IMR-90 (cell line): Measurements from ENCODE around the gene URI1. TPM values are rescaled to one million over a fixed set of nuclear protein-coding genes. Genes with fewer than 3 reads are reported as not detected.

Experiments used
- ATAC-seq: fragments of 200-7000 bp; cut with Tn5 transposase; 2 replicates; pipeline ENCODE4 v1.9.1; 2020; ENCODE audit warnings: low read depth, mild to moderate bottlenecking, moderate library complexity
- BruUV-seq: library from RNA; stranded (reverse); fragments of 400-500 nt; replicated peaks from 2 replicates; lab custom pipeline; 2021; lab: Mats Ljungman, UMichigan
- CTCF ChIA-PET: fragments of 300-600 bp; formaldehyde crosslinking; extraction: SDS; loops from one replicate; lab custom pipeline; 2021; ENCODE audit warnings: antibody characterized with exemption; lab: Yijun Ruan, JAX
- POLR2A ChIA-PET: fragments of 300-600 bp; sonication (Branson Sonifier 250); formaldehyde crosslinking; loops from one replicate; lab custom pipeline; 2022; ENCODE audit warnings: antibody characterized with exemption; ENCODE audit not compliant: unreplicated experiment; lab: Charles Lee
- DNase-seq: peaks from one replicate; pipeline ENCODE4 v3.0.0; 2013
- H2AFZ ChIP-seq: replicated peaks from 2 replicates; pipeline ENCODE3; 2013; ENCODE audit warnings: low read length, mild to moderate bottlenecking; ENCODE audit not compliant: poor library complexity
- H2AK5ac ChIP-seq: 2 replicates; pipeline ENCODE4 v1.6.1; 2013; ENCODE audit warnings: low read depth, low read length, inconsistent platforms
- H2AK9ac ChIP-seq: replicated peaks from 2 replicates; pipeline ENCODE3; 2013; ENCODE audit warnings: mild to moderate bottlenecking, low read depth, low read length, moderate library complexity; ENCODE audit not compliant: poor library complexity
- H2BK120ac ChIP-seq: 2 replicates; pipeline ENCODE4 v1.6.1; 2013; ENCODE audit warnings: low read depth, low read length, inconsistent platforms
- H2BK15ac ChIP-seq: 3 replicates; pipeline ENCODE4 v1.6.1; 2013; ENCODE audit warnings: low read depth, low read length, inconsistent platforms
- H2BK20ac ChIP-seq: 2 replicates; pipeline ENCODE4 v1.6.1; 2013; ENCODE audit warnings: low read depth, mild to moderate bottlenecking, inconsistent platforms, low read length, moderate library complexity
- H2BK5ac ChIP-seq: 2 replicates; pipeline ENCODE4 v1.6.1; 2013; ENCODE audit warnings: mild to moderate bottlenecking, low read depth, low read length, inconsistent platforms; ENCODE audit not compliant: poor library complexity, severe bottlenecking
- H3K14ac ChIP-seq: replicated peaks from 2 replicates; pipeline ENCODE4 v1.6.1; 2013; ENCODE audit warnings: low read depth, low read length, inconsistent platforms
- H3K18ac ChIP-seq: 2 replicates; pipeline ENCODE4 v1.6.1; 2013; ENCODE audit warnings: low read depth, low read length, control low read depth
- H3K23ac ChIP-seq: 2 replicates; pipeline ENCODE4 v1.6.1; 2013; ENCODE audit warnings: low read depth, low read length, inconsistent platforms
- H3K27ac ChIP-seq: 2 replicates; pipeline ENCODE4 v1.5.1; 2013; ENCODE audit warnings: mild to moderate bottlenecking, control low read depth, low read length; ENCODE audit not compliant: insufficient read depth
- H3K27me3 ChIP-seq: 2 replicates; pipeline ENCODE4 v1.6.1; 2013; ENCODE audit warnings: low read length; ENCODE audit not compliant: control insufficient read depth, insufficient read depth
- H3K36me3 ChIP-seq: 2 replicates; pipeline ENCODE4 v1.6.1; 2013; ENCODE audit warnings: low read length, mixed read lengths; ENCODE audit not compliant: control insufficient read depth, insufficient read depth
- H3K4ac ChIP-seq: 2 replicates; pipeline ENCODE4 v1.6.1; 2013; ENCODE audit warnings: low read depth, low read length, inconsistent platforms
- H3K4me1 ChIP-seq: 2 replicates; pipeline ENCODE4 v1.6.1; 2013; ENCODE audit warnings: low read length, mixed read lengths; ENCODE audit not compliant: control insufficient read depth, insufficient read depth
- H3K4me2 ChIP-seq: 2 replicates; pipeline ENCODE4 v1.6.1; 2013; ENCODE audit warnings: low read depth, mild to moderate bottlenecking, control low read depth, low read length, moderate library complexity
- H3K4me3 ChIP-seq: 2 replicates; pipeline ENCODE4 v1.5.1; 2013; ENCODE audit warnings: low read depth, mild to moderate bottlenecking, control low read depth, low read length, moderate library complexity; ENCODE audit not compliant: insufficient read depth
- H3K56ac ChIP-seq: 2 replicates; pipeline ENCODE4 v1.6.1; 2013; ENCODE audit warnings: low read length, inconsistent platforms; ENCODE audit not compliant: insufficient read depth; ENCODE audit errors: extremely low read depth
- H3K79me1 ChIP-seq, 2 experiments: 2 replicates each; pipeline ENCODE4 v1.6.1; 2013; ENCODE audit warnings: low read length in 2 of 2, inconsistent platforms in 1 of 2, low read depth in 1 of 2
- H3K9ac ChIP-seq: 2 replicates; pipeline ENCODE4 v1.6.1; 2013; ENCODE audit warnings: low read depth, low read length, control low read depth
- H3K9me1 ChIP-seq: 2 replicates; pipeline ENCODE4 v1.6.1; 2013; ENCODE audit warnings: low read length, inconsistent platforms; ENCODE audit not compliant: insufficient read depth
- H3K9me3 ChIP-seq: 2 replicates; pipeline ENCODE4 v1.6.1; 2013; ENCODE audit warnings: low read length; ENCODE audit not compliant: control insufficient read depth, insufficient read depth
- H4K20me1 ChIP-seq: 2 replicates; pipeline ENCODE4 v1.6.1; 2013; ENCODE audit warnings: low read length, inconsistent platforms; ENCODE audit not compliant: insufficient read depth
- H4K5ac ChIP-seq: 2 replicates; pipeline ENCODE4 v1.6.1; 2013; ENCODE audit warnings: mild to moderate bottlenecking, low read depth, low read length, control low read depth
- H4K8ac ChIP-seq, 2 experiments: 2 replicates each; pipeline ENCODE4 v1.6.1; 2013; ENCODE audit warnings: low read depth in 2 of 2, low read length in 2 of 2, control low read depth in 1 of 2, inconsistent platforms in 1 of 2
- H4K91ac ChIP-seq: 2 replicates; pipeline ENCODE4 v1.6.1; 2013; ENCODE audit warnings: low read depth, low read length, inconsistent platforms; ENCODE audit not compliant: insufficient read depth
- ELK1 ChIP-seq: fragments of 150-350 bp; IDR thresholded peaks from 2 replicates; pipeline ENCODE4 v1.6.1; 2016; ENCODE audit warnings: low read depth, mild to moderate bottlenecking, low read length, moderate library complexity, borderline replicate concordance
- MAFK ChIP-seq: IDR thresholded peaks from 2 replicates; pipeline ENCODE4 v1.6.1; 2012; ENCODE audit warnings: low read depth, low read length, improper control_type of control experiment
- MAZ ChIP-seq: IDR thresholded peaks from 2 replicates; pipeline ENCODE4 v1.6.1; 2012; ENCODE audit warnings: low read depth, mild to moderate bottlenecking, low read length, improper control_type of control experiment, moderate library complexity, borderline replicate concordance
- RAD21 ChIP-seq: IDR thresholded peaks from 2 replicates; pipeline ENCODE4 v1.6.1; 2012; ENCODE audit warnings: low read length, improper control_type of control experiment
- RCOR1 ChIP-seq: IDR thresholded peaks from 2 replicates; pipeline ENCODE4 v1.6.1; 2012; ENCODE audit warnings: mild to moderate bottlenecking, low read length, improper control_type of control experiment; ENCODE audit not compliant: insufficient replicate concordance
- RFX5 ChIP-seq: IDR thresholded peaks from 2 replicates; pipeline ENCODE4 v1.8.0; 2012; ENCODE audit warnings: low read depth, mild to moderate bottlenecking, low read length, moderate library complexity
- WGBS, 2 experiments: methylation state at CpG; one replicate each; pipeline versions ENCODE4 v1.1.5 to v1.1.7; 2013; ENCODE audit warnings: missing lambda C conversion rate in 2 of 2; ENCODE audit not compliant: insufficient read length in 1 of 2; ENCODE audit errors: extremely low coverage in 2 of 2; 5-methylcytosine and 5-hydroxymethylcytosine counted together
- dilution Hi-C: fragments of 300-500 bp; cut with HindIII; formaldehyde crosslinking; loops from one replicate; pipeline ENCODE4 v1.14.3; 2018; ENCODE audit warnings: low sequenced_read_pairs; ENCODE audit not compliant: unreplicated experiment
- in situ Hi-C: fragments of 300-500 bp; cut with MboI; formaldehyde crosslinking; loops from 3 replicates; pipeline ENCODE4 v1.14.3; 2019; ENCODE audit warnings: low sequenced_read_pairs, inconsistent platforms, mixed read lengths
- intact Hi-C: fragments of 100-400 bp; cut with micrococcal nuclease; formaldehyde crosslinking; loops from 2 replicates; pipeline ENCODE4 v1.10.0; 2022
- polyA plus RNA-seq, 3 experiments: library from polyadenylated mRNA; depleted of rRNA; stranded (reverse); fragments of >200 nt; gene quantifications; 2 replicates each; pipeline ENCODE4 v1.2.3, GENCODE V29; 2012; ENCODE audit warnings: low replicate concordance in 1 of 3
- total RNA-seq: library from RNA; depleted of rRNA; stranded (reverse); fragments of >200 nt; gene quantifications from 2 replicates; pipeline ENCODE4 v1.2.3, GENCODE V29; 2012

Gene URI1
- total and polyA plus RNA-seq, 2 of the 4 experiments (the other 2 are of a cell fraction), result 43.2 to 45.3 TPM

- H4K91ac ChIP-seq, result no peak overlapping the region
- no CpG with 5 or more reads among the region's 3 CpGs for WGBS, 2 experiments
Observed at GRCh38 chr19:29983568-29983967, 41.5 kb downstream of the URI1 start.

More at GRCh38 chr19:29983568-29983967, 41.5 kb downstream of the URI1 start:
- ATAC-seq (no peak), DNase-seq (no peak)
- H3K9me3 ChIP-seq, result no peaks in the 10 kb centered on the region
- H3K27ac ChIP-seq, result no peak overlapping the region
- H3K9me1 ChIP-seq, result no peaks in the 10 kb centered on the region
- in situ Hi-C loops, result no loop called here
- no TSS peak for BruUV-seq
- H3K4ac ChIP-seq, result no peak overlapping the region
- H3K23ac ChIP-seq, result no peak overlapping the region
- POLR2A ChIA-PET, result no interaction called here
- intact Hi-C loops, result no loop called here
- H2BK15ac ChIP-seq, result no peak overlapping the region
- no peak overlapping the region for H3K9ac ChIP-seq
- no peak overlapping the region for H3K56ac ChIP-seq
- no peak overlapping the region for H4K5ac ChIP-seq
- H4K20me1 ChIP-seq, result peaks cover 2% of the 10 kb centered on the region; the same call in 1 of the 2 replicates
- no peak overlapping the region for H2BK5ac ChIP-seq
- no peaks in the 10 kb centered on the region for H3K4me1 ChIP-seq
- CTCF ChIA-PET, result interaction anchor here (1.3 kb wide), 1 partner anchor 16 kb away, joined by 3 read pairs; no protein-coding TSS in a partner anchor
- no peak overlapping the region for H3K14ac ChIP-seq
- H2AK9ac ChIP-seq, result no peak overlapping the region
- no peak overlapping the region for H2AFZ ChIP-seq
- H2AK5ac ChIP-seq, result no peak overlapping the region
- H2BK120ac ChIP-seq, result no peak overlapping the region
- TF ChIP-seq RAD21 (no peak), MAFK (0 out of 2 replicates have a peak, but pooled peaks have one; percentile 21), ELK1 (no peak), RCOR1 (no peak), MAZ (no peak), RFX5 (no peak)
- no peak overlapping the region for H3K4me3 ChIP-seq
- H3K27me3 ChIP-seq, result no peaks in the 10 kb centered on the region
- H3K36me3 ChIP-seq, result peaks cover 2% of the 10 kb centered on the region; the same call in 1 of the 2 replicates
- no peak overlapping the region for H4K8ac ChIP-seq
- H3K18ac ChIP-seq, result no peak overlapping the region
- H3K79me1 ChIP-seq, result peaks cover 10 to 25% of the 10 kb centered on the region in 2 experiments; a peak in 3 of 4 replicates
- dilution Hi-C loops, result no loop called here
- no peak overlapping the region for H2BK20ac ChIP-seq
- H3K4me2 ChIP-seq, result no peak overlapping the region
